ENCODE results near the gene TOB2.

TOB2 gene

GRCh38 chr22:41436322-41437113 lies 10.1 kb downstream of the TOB2 start:
- no peak for TF ChIP-seq TCF12 (IDR thresholded peaks at IDR 0.05; ENCODE audit: low read depth)

- TF ChIP-seq EGR1 (IDR thresholded peaks at IDR 0.05) (no peak), YY1 (IDR thresholded peaks at IDR 0.05; ENCODE audit: low read depth) (no peak), FOXM1 (IDR thresholded peaks at IDR 0.05; ENCODE audit: borderline replicate concordance, low read depth) (no peak), TCF12 (IDR thresholded peaks at IDR 0.05; ENCODE audit: low read depth) (no peak), CREB1 (IDR thresholded peaks at IDR 0.05; ENCODE audit: low read depth) (no peak), MAX (IDR thresholded peaks at IDR 0.05) (no peak), TEAD4 (IDR thresholded peaks at IDR 0.05) (no peak), USF1 (IDR thresholded peaks at IDR 0.05) (no peak), TAF1 (IDR thresholded peaks at IDR 0.05; ENCODE audit: low read depth) (no peak)
These were observed 11.0 kb downstream of the TOB2 start for GRCh38 chr22:41435560-41435959.

- TF ChIP-seq EGR1 (IDR thresholded peaks at IDR 0.05): no peak
- TF ChIP-seq EP300 (IDR thresholded peaks at IDR 0.05; ENCODE audit: borderline replicate concordance): no peak
- TF ChIP-seq ZBTB7A (IDR thresholded peaks at IDR 0.05; ENCODE audit: low read depth): no peak
- no peak for TF ChIP-seq FOXM1 (IDR thresholded peaks at IDR 0.05; ENCODE audit: borderline replicate concordance, low read depth)
- TF ChIP-seq USF1 (IDR thresholded peaks at IDR 0.05): no peak
- TF ChIP-seq TAF1 (IDR thresholded peaks at IDR 0.05; ENCODE audit: low read depth): no peak
- TF ChIP-seq TEAD4 (IDR thresholded peaks at IDR 0.05): no peak
- TF ChIP-seq MAX (IDR thresholded peaks at IDR 0.05): no peak
- TF ChIP-seq NFIC (IDR thresholded peaks at IDR 0.05): no peak
- TF ChIP-seq REST (IDR thresholded peaks at IDR 0.05; ENCODE audit: low read depth): no peak
These were observed 14.9 kb downstream of the TOB2 start for GRCh38 chr22:41431656-41432055.

GRCh38 chr22:41429951-41430332 lies 16.7 kb downstream of the TOB2 start:
- TF ChIP-seq RAD21 (IDR thresholded peaks at IDR 0.05; ENCODE audit: low read depth): no peak
- no peak for TF ChIP-seq FOXM1 (IDR thresholded peaks at IDR 0.05; ENCODE audit: borderline replicate concordance, low read depth)
- TF ChIP-seq NFIC (IDR thresholded peaks at IDR 0.05): no peak
- no peak for TF ChIP-seq TEAD4 (IDR thresholded peaks at IDR 0.05)
- TF ChIP-seq EP300 (IDR thresholded peaks at IDR 0.05; ENCODE audit: borderline replicate concordance): no peak
- no peak for TF ChIP-seq YY1 (IDR thresholded peaks at IDR 0.05; ENCODE audit: low read depth)
- no peak for TF ChIP-seq MAX (IDR thresholded peaks at IDR 0.05)
- TF ChIP-seq USF1 (IDR thresholded peaks at IDR 0.05): no peak

GRCh38 chr22:41429232-41429950 lies 17.2 kb downstream of the TOB2 start:
- TF ChIP-seq CREB1 (IDR thresholded peaks at IDR 0.05; ENCODE audit: low read depth): no peak
- no peak for TF ChIP-seq FOXM1 (IDR thresholded peaks at IDR 0.05; ENCODE audit: borderline replicate concordance, low read depth)
- no peak for TF ChIP-seq CEBPB (IDR thresholded peaks at IDR 0.05)
- TF ChIP-seq EP300 (IDR thresholded peaks at IDR 0.05; ENCODE audit: borderline replicate concordance): no peak
- no peak for TF ChIP-seq TAF1 (IDR thresholded peaks at IDR 0.05; ENCODE audit: low read depth)
- no peak for TF ChIP-seq REST (IDR thresholded peaks at IDR 0.05; ENCODE audit: low read depth)
- TF ChIP-seq YY1 (IDR thresholded peaks at IDR 0.05; ENCODE audit: low read depth): no peak
